ENCODE results near the gene SPTLC1.

The SPTLC1 gene

DNA sequence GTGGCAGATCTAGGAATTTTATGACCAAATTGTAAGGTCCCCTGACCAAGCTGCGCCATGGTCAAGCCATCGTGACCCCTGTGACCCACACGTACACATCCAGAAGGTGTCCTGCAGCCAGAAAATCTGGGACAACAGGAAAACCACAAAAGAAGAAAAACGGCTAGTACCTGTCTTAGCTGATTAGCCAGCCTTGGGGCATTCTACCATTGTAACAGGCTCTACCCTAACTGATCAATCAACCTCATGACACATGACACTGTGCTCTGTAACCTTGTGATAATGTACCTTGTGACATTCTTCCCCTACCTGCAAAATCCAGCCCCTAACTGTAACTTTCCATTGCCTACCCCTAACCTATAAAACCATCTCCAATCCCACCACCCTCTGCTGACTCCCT lies 43.6 kb downstream of the SPTLC1 start:
- no peak for DNase-seq

GRCh38 chr9:92066168-92066567 lies 49.0 kb downstream of the SPTLC1 start:
- no peak for DNase-seq

DNA sequence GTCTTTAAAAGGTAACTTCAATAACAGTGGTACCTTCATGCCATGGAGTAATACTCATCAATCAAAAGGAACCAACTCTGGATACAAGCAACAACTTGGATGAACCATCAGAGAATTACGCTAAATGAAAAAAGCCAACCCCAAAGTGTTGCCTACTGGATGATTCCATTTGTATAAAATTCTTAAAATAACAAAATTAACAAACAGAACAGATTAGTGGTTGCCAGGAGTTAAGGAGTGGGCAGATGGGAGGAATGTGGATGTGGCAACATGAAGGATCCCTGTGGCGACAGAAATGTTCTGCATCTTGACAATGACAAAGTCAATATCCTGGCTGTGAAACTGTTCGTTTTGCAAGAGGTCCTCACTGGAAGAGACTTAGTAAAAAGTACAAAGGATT lies 50.5 kb downstream of the SPTLC1 start:
- DNase-seq, result no peak

DNA sequence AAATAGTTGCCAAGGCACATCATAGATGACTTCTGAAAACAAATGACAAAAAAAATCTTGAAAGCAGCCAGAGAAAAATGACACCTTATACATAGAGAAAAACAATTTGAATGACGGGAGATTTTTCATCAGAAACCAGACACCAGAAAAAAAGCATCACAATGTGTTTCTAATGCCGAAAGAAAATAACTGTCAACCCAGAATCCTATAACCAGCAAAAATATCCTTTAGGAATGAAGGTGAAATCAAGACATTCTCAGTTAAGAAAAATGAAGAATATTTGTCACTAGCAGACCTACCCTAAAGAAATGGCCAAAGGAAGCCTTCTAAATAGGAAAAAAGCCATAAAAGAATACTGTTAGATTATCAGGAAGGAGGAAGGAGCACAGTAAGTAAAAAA lies 54.0 kb downstream of the SPTLC1 start:
- no peak for DNase-seq

DNA sequence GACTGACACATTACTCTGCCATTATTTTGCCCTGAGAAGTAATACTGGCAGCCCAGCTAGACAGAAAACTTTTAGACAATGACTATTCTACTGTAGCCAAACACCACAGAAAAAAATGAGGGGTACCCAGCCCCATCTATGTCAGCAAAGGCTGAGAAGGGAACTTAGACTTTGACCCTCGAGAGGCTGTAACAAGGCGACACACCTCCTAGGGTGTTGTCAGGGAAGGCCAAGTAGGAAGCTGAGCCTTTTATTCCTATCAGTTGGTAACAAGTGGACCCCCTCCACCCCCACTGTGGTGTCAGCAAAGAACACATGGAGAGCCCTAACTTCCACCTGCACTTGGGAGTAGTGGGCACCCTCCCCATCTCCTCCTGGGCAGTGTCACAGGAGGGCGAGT lies 55.6 kb downstream of the SPTLC1 start:
- no peak for DNase-seq

DNA sequence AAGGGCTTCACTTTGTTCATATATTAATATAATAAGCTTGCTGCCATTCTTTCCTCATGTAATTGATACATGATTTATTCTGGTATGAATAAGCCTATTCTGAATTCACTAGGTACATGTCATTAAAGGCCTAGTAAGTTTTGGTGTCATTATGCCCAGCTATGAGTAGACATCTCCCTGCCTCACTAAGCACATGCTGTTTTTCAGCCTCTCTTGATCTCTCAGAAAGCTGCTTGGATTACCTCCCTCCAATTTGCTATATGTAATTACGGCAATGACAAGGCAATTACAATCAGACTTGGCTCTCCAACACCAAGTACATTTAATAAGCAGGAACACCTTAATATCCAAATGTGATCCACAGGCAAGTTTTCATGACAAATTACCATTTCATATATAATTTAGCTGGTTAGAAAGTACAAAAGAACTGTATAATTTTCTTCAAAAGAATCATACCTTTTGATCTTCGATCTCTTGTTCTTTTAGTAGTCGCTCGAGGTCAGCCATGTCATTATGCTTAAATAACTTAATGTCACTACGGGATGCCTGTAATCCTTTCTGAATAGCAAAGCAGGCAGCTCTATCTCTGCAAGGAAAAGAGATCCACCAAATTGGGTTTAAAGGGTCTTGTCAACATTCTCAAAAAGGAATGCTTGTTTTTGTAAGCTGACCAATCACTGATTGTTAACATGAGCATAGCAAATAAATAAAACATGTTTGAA lies 56.3 kb downstream of the SPTLC1 start:
- DNase-seq, result no peak

GRCh38 chr9:92058026-92058425 lies 57.2 kb downstream of the SPTLC1 start:
- DNase-seq, result no peak

DNA sequence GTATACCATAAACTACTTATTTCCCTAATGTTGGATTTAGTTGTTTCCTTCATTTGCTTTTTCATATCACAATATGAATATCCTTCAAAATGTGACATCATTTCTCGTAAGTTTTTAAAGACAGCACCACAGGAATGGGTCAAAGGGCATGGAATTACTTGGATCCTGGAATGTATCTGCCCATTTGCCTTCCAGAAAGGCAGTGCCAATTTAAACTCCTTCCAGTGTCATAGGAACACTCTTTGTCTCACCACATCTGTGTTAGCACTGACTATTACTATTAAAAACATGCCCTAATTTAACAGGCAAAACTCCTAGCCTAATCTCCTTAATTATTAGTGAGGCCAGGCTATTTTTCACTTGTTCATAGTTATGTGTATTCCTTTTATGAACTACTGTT lies 58.0 kb downstream of the SPTLC1 start:
- DNase-seq, result no peak

- DNase-seq, result no peak
These were observed 59.6 kb downstream of the SPTLC1 start for GRCh38 chr9:92055624-92056023.

GRCh38 chr9:92048924-92049625 lies 66.1 kb downstream of the SPTLC1 start:
- DNase-seq, result no peak

DNA sequence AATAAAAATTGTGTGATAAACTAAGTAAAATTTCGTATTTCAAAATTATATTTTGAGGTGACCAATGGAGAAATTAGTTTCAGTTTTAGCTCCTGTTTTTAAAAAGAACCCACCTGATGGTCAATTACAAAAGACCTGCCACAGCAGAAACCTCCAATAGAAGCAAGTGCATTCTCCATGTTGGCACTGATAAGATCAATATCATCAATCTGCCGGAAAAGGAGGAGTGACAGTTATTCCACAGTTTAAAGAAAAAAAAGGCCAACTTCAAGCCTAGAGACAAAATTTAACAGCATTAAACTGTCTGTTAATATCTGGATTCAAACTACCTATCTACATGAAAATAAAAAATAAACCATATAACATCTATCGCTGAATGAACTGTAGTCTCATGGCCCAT lies 67.7 kb downstream of the SPTLC1 start:
- no peak for DNase-seq

DNA sequence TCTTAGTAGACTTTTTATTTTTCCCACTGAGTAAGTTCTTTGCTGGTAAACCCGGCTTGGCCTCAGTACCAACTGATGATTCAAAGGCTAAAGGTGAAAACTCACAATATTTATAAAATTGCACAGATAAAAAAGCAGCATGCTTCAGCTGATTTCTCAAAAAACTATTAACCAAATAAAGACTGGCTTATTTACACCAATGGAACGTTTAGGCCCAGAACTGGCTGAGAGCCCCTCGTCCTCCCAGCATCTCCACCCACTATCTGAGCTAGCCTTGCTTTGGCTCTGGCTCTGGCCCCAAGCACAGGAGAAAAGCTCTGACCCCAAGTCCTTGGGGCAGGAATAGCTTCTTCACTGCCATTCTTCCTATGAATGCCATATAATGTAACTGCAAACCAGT lies 68.5 kb downstream of the SPTLC1 start:
- DNase-seq, result no peak

GRCh38 chr9:92044936-92045335 lies 70.3 kb downstream of the SPTLC1 start:
- no peak for DNase-seq

- no peak for DNase-seq
These were observed 72.2 kb downstream of the SPTLC1 start for GRCh38 chr9:92043002-92043401.

- DNase-seq, result no peak
These were observed 73.0 kb downstream of the SPTLC1 start for GRCh38 chr9:92042260-92042659.

GRCh38 chr9:92036756-92037155 lies 78.5 kb downstream of the SPTLC1 start:
- no peak for DNase-seq

- no peak for DNase-seq
These were observed 78.8 kb downstream of the SPTLC1 start for GRCh38 chr9:92036411-92036746.

DNA sequence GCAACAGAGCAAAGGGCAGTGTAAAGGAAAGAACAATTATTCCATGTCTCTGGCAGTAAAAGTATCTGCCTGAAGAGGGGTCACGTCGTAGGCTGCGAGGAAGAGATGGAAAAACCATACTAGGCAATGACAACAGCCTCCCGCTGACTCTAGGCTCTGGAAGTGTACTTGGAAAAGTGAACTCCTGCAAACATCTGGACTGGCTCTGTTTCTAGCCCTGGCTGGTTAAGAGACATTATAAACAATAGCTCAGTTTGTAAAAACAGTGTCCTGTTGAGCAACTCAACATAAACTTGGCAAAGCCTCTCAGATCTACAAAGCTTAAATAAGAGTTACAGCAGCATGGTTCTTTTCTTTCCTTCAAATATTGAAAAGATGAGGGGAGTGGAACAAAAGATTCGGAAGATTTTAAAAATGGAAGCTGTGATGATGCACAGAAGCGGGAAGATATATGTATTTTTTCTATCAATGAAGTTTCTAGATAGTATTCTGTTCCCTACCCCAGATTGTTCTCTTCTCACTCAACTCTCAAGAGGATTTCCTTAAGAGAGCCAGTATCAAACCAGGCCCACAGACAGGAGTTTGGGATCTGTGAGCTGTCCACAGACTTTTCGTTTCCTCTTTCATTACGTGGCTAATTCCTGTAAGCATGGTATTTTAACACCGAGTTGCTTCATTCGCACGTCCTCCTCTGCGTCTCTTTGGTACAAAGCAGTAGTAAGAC lies 79.4 kb downstream of the SPTLC1 start:
- no peak for DNase-seq

DNA sequence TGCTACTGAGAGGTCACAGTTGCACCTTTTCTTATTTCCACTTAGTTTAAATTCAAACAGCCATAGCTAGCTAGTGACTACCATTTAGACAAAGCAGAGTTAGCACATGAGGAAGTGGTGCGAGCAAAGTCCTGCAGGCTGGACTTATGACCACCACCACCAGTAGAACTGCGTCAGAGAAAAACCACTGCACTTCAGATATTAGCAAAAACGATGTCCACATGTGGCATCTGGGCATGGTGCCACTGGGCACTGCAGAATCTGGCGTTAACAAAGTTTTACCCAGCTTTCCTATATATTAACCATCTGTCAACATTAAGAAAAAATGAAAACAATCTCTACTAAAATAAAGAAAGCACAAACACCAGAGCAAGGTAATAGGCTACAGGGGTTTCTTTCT lies 80.1 kb downstream of the SPTLC1 start:
- no peak for DNase-seq

DNA sequence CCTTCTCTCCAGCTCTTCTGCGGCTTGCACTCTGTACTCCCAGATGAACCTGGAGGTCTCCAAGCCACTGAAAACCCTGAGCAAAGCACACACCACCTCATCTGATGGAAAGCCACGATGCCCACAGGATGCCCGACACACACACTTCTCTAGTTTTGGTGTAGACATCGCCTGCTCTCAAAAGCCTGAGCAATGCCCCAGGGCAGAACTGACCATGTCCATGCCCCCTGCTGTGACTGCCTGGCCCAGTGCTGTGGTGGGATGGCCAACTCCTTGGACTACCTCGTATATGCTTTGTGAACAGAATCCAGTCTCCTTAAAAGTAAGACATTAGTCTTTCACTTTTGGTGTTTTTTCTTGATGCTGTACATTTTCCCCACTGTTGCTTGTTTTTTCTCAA lies 81.2 kb downstream of the SPTLC1 start:
- no peak for DNase-seq

GRCh38 chr9:92033307-92033706 lies 81.9 kb downstream of the SPTLC1 start:
- no peak for DNase-seq

GRCh38 chr9:92032891-92033290 lies 82.3 kb downstream of the SPTLC1 start:
- no peak for DNase-seq

DNA sequence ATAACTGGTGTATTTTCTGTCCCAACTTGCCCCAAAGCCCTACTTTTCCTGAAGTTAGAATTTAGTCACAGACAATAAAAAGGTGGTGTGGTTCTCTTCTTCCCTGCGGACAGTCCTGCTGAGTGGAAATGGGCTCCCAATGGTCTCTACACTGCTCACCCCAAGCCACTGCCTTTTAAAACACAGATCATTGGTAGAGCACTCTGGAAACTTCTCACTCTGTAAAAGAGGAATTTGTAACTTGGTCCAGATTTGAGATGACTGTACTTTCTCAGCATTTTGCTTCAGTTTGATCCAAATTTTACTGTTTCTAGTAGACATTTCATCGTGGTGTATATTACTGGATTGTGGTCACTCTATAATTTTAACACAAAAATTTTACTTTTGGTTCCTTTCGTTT lies 84.8 kb downstream of the SPTLC1 start:
- DNase-seq, result no peak

DNA sequence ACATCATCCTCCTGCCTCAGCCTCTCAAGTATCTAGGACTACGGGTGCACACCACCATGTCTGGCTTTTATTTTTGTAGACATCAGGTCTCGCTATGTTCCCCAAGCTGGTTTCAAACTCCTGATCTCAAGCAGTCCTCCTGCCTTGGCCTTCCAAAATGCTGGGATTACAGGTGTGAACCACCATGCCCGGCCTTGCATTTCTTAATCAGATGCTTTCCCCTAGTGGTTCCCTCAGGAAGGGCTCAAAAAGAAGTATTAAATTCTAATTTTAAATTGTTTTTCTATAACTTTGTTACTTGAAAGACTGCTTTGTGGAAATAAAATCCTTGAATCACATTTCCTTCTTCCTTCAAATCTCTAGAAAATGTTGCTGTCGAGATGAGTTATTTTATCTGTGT lies 85.7 kb downstream of the SPTLC1 start:
- no peak for DNase-seq

Measured in NCI-H446 treated with DMSO at 0.1 percent for 48 hours (cell line).